Lung (tissue), 12 donors: Measurements from ENCODE around the gene MEGF9. TPM values are rescaled to one million over a fixed set of nuclear protein-coding genes. Genes with fewer than 3 reads are reported as not detected.

ENCODE experiments used
- ATAC-seq: fragments of 200-7000 bp; cut with Tn5 transposase; one replicate; pipeline ENCODE4 v1.9.1; 2020; ENCODE audit warnings: moderate number of reproducible peaks; ENCODE audit not compliant: insufficient read depth, low FRiP score
- DNase-seq, 3 donors: peaks; one replicate each; pipeline ENCODE4 v3.0.0-alpha.2; 2013 to 2017
- H3K27ac ChIP-seq, 2 donors: one replicate each; pipeline ENCODE4 v1.5.1; 2013; ENCODE audit warnings: mild to moderate bottlenecking in 2 of 2, moderate library complexity in 2 of 2, control low read depth in 1 of 2, inconsistent platforms in 1 of 2, low read depth in 1 of 2, low read length in 1 of 2
- H3K27me3 ChIP-seq, 3 donors: one replicate each; pipeline ENCODE4 v1.5.1; 2013; ENCODE audit warnings: low read length in 2 of 3; ENCODE audit not compliant: control insufficient read depth in 3 of 3, insufficient read depth in 3 of 3
- H3K36me3 ChIP-seq, 4 donors: one replicate each; pipeline ENCODE4 v1.5.1; 2013; ENCODE audit warnings: low read length in 4 of 4, mild to moderate bottlenecking in 1 of 4, moderate library complexity in 1 of 4; ENCODE audit not compliant: control insufficient read depth in 4 of 4, insufficient read depth in 4 of 4
- H3K4me1 ChIP-seq, 5 donors: one replicate each; pipeline ENCODE4 v1.5.1; 2013; ENCODE audit warnings: low read length in 5 of 5, mild to moderate bottlenecking in 2 of 5, moderate library complexity in 1 of 5; ENCODE audit not compliant: control insufficient read depth in 5 of 5, insufficient read depth in 5 of 5
- H3K4me3 ChIP-seq: one replicate; pipeline ENCODE4 v1.5.1; 2013; ENCODE audit warnings: mild to moderate bottlenecking, control low read depth, moderate library complexity
- H3K9ac ChIP-seq, 2 donors: one replicate each; pipeline ENCODE4 v1.5.1; 2013; ENCODE audit warnings: low read length in 2 of 2, control low read depth in 1 of 2; ENCODE audit not compliant: insufficient read depth in 1 of 2
- H3K9me3 ChIP-seq, 4 donors: one replicate each; pipeline ENCODE4 v1.5.1; 2013; ENCODE audit warnings: low read length in 3 of 4, mild to moderate bottlenecking in 1 of 4, moderate library complexity in 1 of 4; ENCODE audit not compliant: control insufficient read depth in 4 of 4, insufficient read depth in 3 of 4
- CTCF ChIP-seq: IDR thresholded peaks from 2 replicates; pipeline ENCODE4 v1.5.1; 2012; ENCODE audit warnings: mild to moderate bottlenecking; ENCODE audit errors: control extremely low read depth, extremely low read depth
- WGBS, 2 donors: extraction: QIAGEN DNeasy Blood & Tissue Kit; methylation state at CpG; one replicate each; pipeline ENCODE4 v1.1.7; 2013; 5-methylcytosine and 5-hydroxymethylcytosine counted together
- polyA plus RNA-seq, 2 donors: library from polyadenylated mRNA; stranded (reverse); fragments of 200-250 nt; gene quantifications; one replicate each; pipeline ENCODE4 v1.2.1, GENCODE V29; 2013
- total RNA-seq, 2 donors: library from RNA; depleted of rRNA in 1 of 2; stranded (reverse); fragments of >200 nt in 1 of 2; gene quantifications; one replicate each; pipeline ENCODE4 v1.2.1, GENCODE V29; 2014 to 2021
- donor health status: control.
- donor health status: control.
- donor health status: Bipolar disorder and iron deficiency.
- donor health status: healthy.
- donor health status: DM: yes; HTN: yes; CAD: no.

MEGF9 gene
- total and polyA plus RNA-seq, 4 donors: 19.2 to 48.3 (median 30.6) TPM

- Histone ChIP-seq H3K9ac (no peak overlapping the region), H3K36me3 (peaks cover 0 to 4% (median under 1%) of the 10 kb centered on the region in 4 donors), H3K9me3 (no peaks in the 10 kb centered on the region), H3K27me3 (no peaks in the 10 kb centered on the region), H3K27ac (no peak overlapping the region), H3K4me1 (peaks cover 0 to 5% (median 0%) of the 10 kb centered on the region in 5 donors), H3K4me3 (no peak overlapping the region)
- TF ChIP-seq CTCF: no peak
- DNase-seq: no peak
- WGBS, 2 donors: 86 to 96% methylated on average over 3 of the region's 3 CpGs
- no peak for ATAC-seq
Observed at GRCh38 chr9:120648581-120649197, 65.6 kb downstream of the MEGF9 start.

GRCh38 chr9:120646948-120647347 lies 67.3 kb downstream of the MEGF9 start:
- Histone ChIP-seq H3K9me3 (no peaks in the 10 kb centered on the region), H3K4me1 (peaks cover 0 to 5% (median 0%) of the 10 kb centered on the region in 5 donors), H3K9ac (no peak overlapping the region), H3K4me3 (no peak overlapping the region), H3K36me3 (peaks cover 0 to 4% (median 0%) of the 10 kb centered on the region in 4 donors), H3K27ac (no peak overlapping the region), H3K27me3 (no peaks in the 10 kb centered on the region)
- no peak for TF ChIP-seq CTCF
- no peak for DNase-seq
- ATAC-seq: no peak
- WGBS, 2 donors: 88 to 95% methylated on average over 4 of the region's 4 CpGs

GRCh38 chr9:120645760-120646159 lies 68.5 kb downstream of the MEGF9 start:
- no peak for ATAC-seq
- H3K36me3 ChIP-seq: peaks cover 0 to 4% (median 0%) of the 10 kb centered on the region in 4 donors
- no peak overlapping the region for H3K9ac ChIP-seq
- H3K27me3 ChIP-seq: no peaks in the 10 kb centered on the region
- DNase-seq: no peak
- H3K27ac ChIP-seq: no peak overlapping the region
- 89 to 98% methylated on average over 1 of the region's 1 CpG for WGBS, 2 donors
- H3K9me3 ChIP-seq: no peaks in the 10 kb centered on the region
- TF ChIP-seq CTCF: no peak
- peaks cover 0 to 5% (median 0%) of the 10 kb centered on the region in 5 donors for H3K4me1 ChIP-seq
- H3K4me3 ChIP-seq: no peak overlapping the region

- H3K9me3 ChIP-seq: no peaks in the 10 kb centered on the region
- H3K4me1 ChIP-seq: peaks cover 0 to 5% (median 0%) of the 10 kb centered on the region in 5 donors
- no peak overlapping the region for H3K9ac ChIP-seq
- no peak for DNase-seq
- TF ChIP-seq CTCF: no peak
- peaks cover 0 to 4% (median 0%) of the 10 kb centered on the region in 4 donors for H3K36me3 ChIP-seq
- ATAC-seq: no peak
- no peaks in the 10 kb centered on the region for H3K27me3 ChIP-seq
- H3K27ac ChIP-seq: no peak overlapping the region
- no peak overlapping the region for H3K4me3 ChIP-seq
Observed at GRCh38 chr9:120643061-120643460, 71.2 kb downstream of the MEGF9 start.
